GM12864 (cell line): ENCODE results near the gene C3orf33.

Source experiments
- DNase-seq: peaks from one replicate; pipeline ENCODE4 v3.0.0-alpha.2; 2011; ENCODE audit warnings: low read depth
- H3K4me3 ChIP-seq: 2 replicates; pipeline ENCODE4 v1.5.1; 2011; ENCODE audit warnings: mild to moderate bottlenecking, low read depth, low read length, control low read depth
- TF ChIP-seq, protein P1 (sequence below): IDR thresholded peaks from 2 replicates; pipeline ENCODE4 v1.5.1; 2011; ENCODE audit warnings: low read depth, mild to moderate bottlenecking, moderate library complexity, low read length, control low read depth, inconsistent platforms; ENCODE audit errors: missing control alignments

C3orf33 gene

GRCh38 chr3:155727836-155728235, 78.2 kb downstream of the C3orf33 start:
- TF ChIP-seq, protein P1, sequence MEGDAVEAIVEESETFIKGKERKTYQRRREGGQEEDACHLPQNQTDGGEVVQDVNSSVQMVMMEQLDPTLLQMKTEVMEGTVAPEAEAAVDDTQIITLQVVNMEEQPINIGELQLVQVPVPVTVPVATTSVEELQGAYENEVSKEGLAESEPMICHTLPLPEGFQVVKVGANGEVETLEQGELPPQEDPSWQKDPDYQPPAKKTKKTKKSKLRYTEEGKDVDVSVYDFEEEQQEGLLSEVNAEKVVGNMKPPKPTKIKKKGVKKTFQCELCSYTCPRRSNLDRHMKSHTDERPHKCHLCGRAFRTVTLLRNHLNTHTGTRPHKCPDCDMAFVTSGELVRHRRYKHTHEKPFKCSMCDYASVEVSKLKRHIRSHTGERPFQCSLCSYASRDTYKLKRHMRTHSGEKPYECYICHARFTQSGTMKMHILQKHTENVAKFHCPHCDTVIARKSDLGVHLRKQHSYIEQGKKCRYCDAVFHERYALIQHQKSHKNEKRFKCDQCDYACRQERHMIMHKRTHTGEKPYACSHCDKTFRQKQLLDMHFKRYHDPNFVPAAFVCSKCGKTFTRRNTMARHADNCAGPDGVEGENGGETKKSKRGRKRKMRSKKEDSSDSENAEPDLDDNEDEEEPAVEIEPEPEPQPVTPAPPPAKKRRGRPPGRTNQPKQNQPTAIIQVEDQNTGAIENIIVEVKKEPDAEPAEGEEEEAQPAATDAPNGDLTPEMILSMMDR = no peak
- no peak overlapping the region for H3K4me3 ChIP-seq
- no peak for DNase-seq

GRCh38 chr3:155714295-155714718, 91.8 kb downstream of the C3orf33 start:
- DNase-seq = no peak
- TF ChIP-seq, protein P1 = no peak
- no peak overlapping the region for H3K4me3 ChIP-seq
